Thyroid gland (tissue), 4 donors: Measurements from ENCODE around the gene LMOD1.

Experiments
- CTCF ChIP-seq, 6 experiments: fragments of 200-600 bp in 3 of 6; fragments of 450-650 bp in 3 of 6; sonication (generic) in 3 of 6; IDR thresholded peaks; one replicate each; pipeline ENCODE4 v1.5.1; 2016 to 2019; ENCODE audit warnings: antibody characterized with exemption in 6 of 6, mild to moderate bottlenecking in 2 of 6, inconsistent platforms in 1 of 6, moderate library complexity in 1 of 6
- POLR2A ChIP-seq, 2 donors: fragments of 450-650 bp; IDR thresholded peaks; one replicate each; pipeline ENCODE4 v1.6.1; 2017; ENCODE audit warnings: antibody characterized with exemption in 2 of 2, mild to moderate bottlenecking in 2 of 2, moderate library complexity in 1 of 2

DNA sequence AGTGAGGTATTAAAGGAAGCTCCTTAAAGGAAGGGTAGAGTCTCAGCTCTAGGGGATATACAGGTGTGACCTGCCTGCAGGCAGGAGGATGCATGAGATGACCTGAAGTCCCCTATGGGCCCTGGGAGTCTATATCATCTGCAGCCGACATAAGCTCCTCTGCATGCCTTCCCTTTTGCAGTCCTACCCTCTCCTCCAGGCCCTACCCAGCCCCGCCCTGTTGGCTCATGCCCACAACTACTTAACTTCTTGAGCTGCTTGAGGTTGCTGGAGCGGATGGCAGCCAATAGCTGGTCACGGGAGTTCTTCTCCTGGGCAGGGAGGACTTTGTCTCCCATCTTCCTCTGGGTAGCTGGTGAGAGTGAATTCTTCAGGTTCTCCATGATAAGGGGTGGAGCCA is 47.4 kb downstream of the LMOD1 start:
- TF ChIP-seq CTCF (IDR thresholded peaks at IDR 0.05) (no peak), POLR2A (IDR thresholded peaks at IDR 0.05) (peak in 1 of 2 donors; percentile 14)
